Uterus (tissue), 2 donors: Measurements from ENCODE around the gene FAM9C.

Experiments used
- POLR2A ChIP-seq, 2 donors: fragments of 450-650 bp; IDR thresholded peaks; one replicate each; pipeline ENCODE4 v1.6.1; 2016; ENCODE audit warnings: antibody characterized with exemption in 2 of 2, mild to moderate bottlenecking in 1 of 2, moderate library complexity in 1 of 2
- TF ChIP-seq, protein P1 (sequence below), 4 experiments: fragments of 200-600 bp in 2 of 4; fragments of 450-650 bp in 2 of 4; sonication (generic) in 2 of 4; IDR thresholded peaks; one replicate each; pipeline ENCODE4 v1.5.1; 2016 to 2019; ENCODE audit warnings: antibody characterized with exemption in 4 of 4, mild to moderate bottlenecking in 2 of 4, moderate library complexity in 1 of 4

DNA sequence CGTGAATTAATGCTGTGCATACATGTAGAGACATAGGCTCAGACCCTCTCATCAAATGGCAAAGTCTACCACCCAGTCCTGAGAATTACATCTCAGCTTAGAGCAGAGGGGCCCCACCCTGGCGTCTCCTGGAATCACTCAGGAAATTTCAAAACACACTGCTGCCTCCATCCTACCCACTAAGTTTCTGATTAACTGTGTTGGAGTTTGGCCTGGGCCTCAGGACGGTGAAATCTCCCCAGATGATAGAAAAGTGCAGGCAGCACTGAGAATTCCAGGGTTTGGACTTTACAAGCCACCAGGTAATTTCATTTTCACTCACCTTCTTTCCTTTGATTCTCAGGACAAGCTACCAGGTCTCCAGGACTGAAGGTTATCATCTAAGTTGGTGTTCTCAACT, 3.3 kb upstream of the FAM9C start:
- TF ChIP-seq POLR2A (IDR thresholded peaks at IDR 0.05): no peak
- TF ChIP-seq, protein P1, sequence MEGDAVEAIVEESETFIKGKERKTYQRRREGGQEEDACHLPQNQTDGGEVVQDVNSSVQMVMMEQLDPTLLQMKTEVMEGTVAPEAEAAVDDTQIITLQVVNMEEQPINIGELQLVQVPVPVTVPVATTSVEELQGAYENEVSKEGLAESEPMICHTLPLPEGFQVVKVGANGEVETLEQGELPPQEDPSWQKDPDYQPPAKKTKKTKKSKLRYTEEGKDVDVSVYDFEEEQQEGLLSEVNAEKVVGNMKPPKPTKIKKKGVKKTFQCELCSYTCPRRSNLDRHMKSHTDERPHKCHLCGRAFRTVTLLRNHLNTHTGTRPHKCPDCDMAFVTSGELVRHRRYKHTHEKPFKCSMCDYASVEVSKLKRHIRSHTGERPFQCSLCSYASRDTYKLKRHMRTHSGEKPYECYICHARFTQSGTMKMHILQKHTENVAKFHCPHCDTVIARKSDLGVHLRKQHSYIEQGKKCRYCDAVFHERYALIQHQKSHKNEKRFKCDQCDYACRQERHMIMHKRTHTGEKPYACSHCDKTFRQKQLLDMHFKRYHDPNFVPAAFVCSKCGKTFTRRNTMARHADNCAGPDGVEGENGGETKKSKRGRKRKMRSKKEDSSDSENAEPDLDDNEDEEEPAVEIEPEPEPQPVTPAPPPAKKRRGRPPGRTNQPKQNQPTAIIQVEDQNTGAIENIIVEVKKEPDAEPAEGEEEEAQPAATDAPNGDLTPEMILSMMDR (IDR thresholded peaks at IDR 0.05): no peak
